Parathyroid adenoma (tissue), 2 donors: ENCODE data around the gene DEGS1.

ENCODE experiments used
- H2AFZ ChIP-seq: fragments of 300-600 bp; sonication (generic); one replicate; pipeline ENCODE4 v1.7.0; 2017; ENCODE audit warnings: antibody characterized with exemption, mild to moderate bottlenecking
- H3K27ac ChIP-seq: fragments of 300-600 bp; sonication (generic); one replicate; pipeline ENCODE4 v1.7.0; 2017
- H3K27me3 ChIP-seq: fragments of 300-600 bp; sonication (generic); one replicate; pipeline ENCODE4 v1.7.0; 2017; ENCODE audit warnings: low read length; ENCODE audit not compliant: control insufficient read depth, insufficient read depth
- H3K36me3 ChIP-seq: fragments of 300-600 bp; sonication (generic); one replicate; pipeline ENCODE4 v1.7.0; 2017; ENCODE audit warnings: low read length; ENCODE audit not compliant: control insufficient read depth, insufficient read depth
- H3K4me1 ChIP-seq: fragments of 300-600 bp; sonication (generic); one replicate; pipeline ENCODE4 v1.7.0; 2017; ENCODE audit warnings: control low read depth
- H3K4me2 ChIP-seq: fragments of 300-600 bp; sonication (generic); one replicate; pipeline ENCODE4 v1.7.0; 2017; ENCODE audit warnings: low read length
- H3K4me3 ChIP-seq: fragments of 300-600 bp; sonication (generic); one replicate; pipeline ENCODE4 v1.7.0; 2017; ENCODE audit warnings: low read depth, low read length
- H3K79me2 ChIP-seq: fragments of 300-600 bp; sonication (generic); one replicate; pipeline ENCODE4 v1.7.0; 2017; ENCODE audit warnings: control low read depth
- H3K9ac ChIP-seq: fragments of 300-600 bp; sonication (generic); one replicate; pipeline ENCODE4 v1.7.0; 2017; ENCODE audit warnings: mild to moderate bottlenecking
- H3K9me3 ChIP-seq: fragments of 300-600 bp; sonication (generic); one replicate; pipeline ENCODE4 v1.7.0; 2017; ENCODE audit warnings: low read length; ENCODE audit not compliant: control insufficient read depth
- CTCF ChIP-seq: fragments of 300-600 bp; sonication (generic); IDR thresholded peaks from one replicate; pipeline ENCODE4 v1.7.0; 2017; ENCODE audit warnings: antibody characterized with exemption, mild to moderate bottlenecking
- donor health status: primary hyperparathyroidism.

The DEGS1 gene

DNA sequence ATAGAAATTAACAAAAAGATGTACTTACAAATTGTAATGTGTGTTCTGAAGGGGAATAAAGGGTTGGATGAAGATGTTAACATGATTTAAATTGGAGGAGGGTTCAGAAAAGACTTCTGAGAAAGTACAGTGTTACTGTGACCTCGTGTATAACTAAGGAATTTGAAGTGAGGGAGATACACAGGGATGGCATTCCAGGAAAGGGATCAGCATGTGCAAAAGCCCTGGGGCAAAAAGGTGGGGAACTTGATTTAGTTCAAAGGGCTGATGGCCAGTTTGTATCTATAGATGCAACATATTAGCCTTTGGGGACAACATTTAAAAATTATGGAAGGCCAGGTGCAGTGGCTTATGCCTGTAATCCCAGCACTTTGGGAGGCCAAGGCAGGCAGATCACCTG, 33.3 kb upstream of the DEGS1 start:
- TF ChIP-seq CTCF = no peak
- Histone ChIP-seq H3K79me2 (no peaks in the 10 kb centered on the region), H3K4me1 (no peaks in the 10 kb centered on the region), H3K36me3 (no peaks in the 10 kb centered on the region), H3K4me2 (no peak overlapping the region), H2AFZ (no peak overlapping the region), H3K9ac (no peak overlapping the region), H3K4me3 (no peak overlapping the region), H3K27me3 (no peaks in the 10 kb centered on the region), H3K27ac (no peak overlapping the region), H3K9me3 (no peaks in the 10 kb centered on the region)

DNA sequence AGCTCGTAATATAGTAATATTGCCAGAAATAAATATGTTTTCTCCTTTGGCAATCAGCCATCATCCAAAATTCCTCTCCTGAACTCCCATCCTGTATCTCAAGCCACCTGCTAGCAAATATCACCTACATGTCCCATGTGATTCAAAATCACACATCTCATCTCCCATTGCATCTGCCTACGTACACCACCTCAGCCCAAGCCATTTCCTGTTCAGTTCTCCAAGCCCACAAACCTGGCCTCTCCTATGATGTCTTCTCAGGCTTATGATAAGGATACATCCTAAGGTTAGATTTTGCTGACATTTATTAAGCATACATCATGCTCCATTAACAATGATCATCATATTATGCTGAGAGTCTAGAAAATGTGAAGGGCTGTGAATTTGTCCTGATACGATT, 31.9 kb upstream of the DEGS1 start:
- Histone ChIP-seq H3K9ac (no peak overlapping the region), H3K4me1 (no peaks in the 10 kb centered on the region), H3K27ac (no peak overlapping the region), H3K79me2 (no peaks in the 10 kb centered on the region), H3K4me2 (no peak overlapping the region), H3K9me3 (no peaks in the 10 kb centered on the region), H3K4me3 (no peak overlapping the region), H2AFZ (no peak overlapping the region), H3K27me3 (no peaks in the 10 kb centered on the region), H3K36me3 (no peaks in the 10 kb centered on the region)
- no peak for TF ChIP-seq CTCF

DNA sequence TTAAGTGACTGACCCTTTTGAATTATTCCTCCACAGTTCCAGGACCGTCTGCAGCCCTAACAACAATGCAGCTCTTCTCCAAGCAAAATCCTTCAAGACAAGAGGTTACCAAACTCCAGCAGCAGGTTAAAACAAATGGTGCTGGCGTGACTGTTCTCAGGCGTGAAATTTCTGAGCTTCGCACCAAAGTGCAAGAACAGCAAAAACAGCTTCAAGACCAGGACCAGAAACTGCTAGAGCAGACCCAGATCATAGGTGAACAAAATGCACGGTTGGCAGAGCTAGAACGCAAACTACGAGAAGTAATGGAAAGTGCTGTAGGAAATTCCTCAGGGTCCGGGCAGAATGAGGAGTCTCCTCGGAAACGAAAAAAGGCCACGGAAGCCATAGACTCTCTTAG, 25.7 kb upstream of the DEGS1 start:
- Histone ChIP-seq H3K4me3 (no peak overlapping the region), H3K9me3 (no peaks in the 10 kb centered on the region), H3K4me2 (no peak overlapping the region), H3K27ac (no peak overlapping the region), H3K79me2 (no peaks in the 10 kb centered on the region), H3K36me3 (no peaks in the 10 kb centered on the region), H3K27me3 (no peaks in the 10 kb centered on the region), H3K9ac (no peak overlapping the region), H3K4me1 (no peaks in the 10 kb centered on the region), H2AFZ (no peak overlapping the region)
- TF ChIP-seq CTCF = no peak

- Histone ChIP-seq H3K36me3 (no peaks in the 10 kb centered on the region), H3K27me3 (no peaks in the 10 kb centered on the region), H2AFZ (no peak overlapping the region), H3K79me2 (no peaks in the 10 kb centered on the region), H3K9ac (no peak overlapping the region), H3K4me1 (no peaks in the 10 kb centered on the region), H3K27ac (no peak overlapping the region), H3K4me3 (no peak overlapping the region), H3K9me3 (no peaks in the 10 kb centered on the region), H3K4me2 (no peak overlapping the region)
- TF ChIP-seq CTCF = no peak
These were observed 23.5 kb upstream of the DEGS1 start for GRCh38 chr1:224159541-224159940.

DNA sequence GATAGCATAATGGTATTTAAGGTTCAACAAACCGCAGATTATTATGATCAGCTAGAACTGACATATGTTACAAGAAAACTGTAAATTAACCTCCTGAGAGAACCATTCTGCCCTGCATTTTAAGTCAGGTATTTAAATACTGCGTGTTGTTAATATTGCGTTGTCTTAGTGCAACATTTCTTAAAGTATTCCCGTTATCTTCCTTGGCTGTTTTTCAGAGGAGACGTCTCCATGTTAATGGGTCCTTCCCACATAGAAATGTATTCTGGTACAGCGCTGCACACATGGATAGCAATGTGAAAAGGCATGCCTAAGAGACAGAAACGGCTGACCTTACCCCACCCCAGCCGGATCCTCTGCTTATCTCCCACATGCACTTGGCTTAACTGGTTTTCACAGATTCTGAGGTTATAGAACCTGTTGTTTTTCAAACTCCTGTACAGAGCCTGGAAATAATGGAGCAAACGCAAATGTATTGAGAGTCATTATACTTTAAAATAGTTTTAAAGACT, 22.8 kb upstream of the DEGS1 start:
- no peaks in the 10 kb centered on the region for H3K4me1 ChIP-seq
- H3K9ac ChIP-seq = no peak overlapping the region
- H3K27me3 ChIP-seq = no peaks in the 10 kb centered on the region
- H3K79me2 ChIP-seq = no peaks in the 10 kb centered on the region
- TF ChIP-seq CTCF = no peak
- no peak overlapping the region for H3K4me2 ChIP-seq
- H2AFZ ChIP-seq = no peak overlapping the region
- no peaks in the 10 kb centered on the region for H3K36me3 ChIP-seq
- H3K4me3 ChIP-seq = no peak overlapping the region
- H3K27ac ChIP-seq = no peak overlapping the region
- no peaks in the 10 kb centered on the region for H3K9me3 ChIP-seq
